ENCODE results near the gene SLC6A6.

SLC6A6 gene

GRCh38 chr3:14536837-14537589, 134.6 kb downstream of the SLC6A6 start:
- no peak overlapping the region for H3K9ac ChIP-seq (ENCODE audit: low read length in 2 of 2)
- peaks cover 3% of the 10 kb centered on the region for H3K4me1 ChIP-seq (ENCODE audit: control insufficient read depth, insufficient read depth, low read length)
- H3K4me3 ChIP-seq (ENCODE audit: low read length in 2 of 2): no peak overlapping the region
- no peak overlapping the region for H3K27ac ChIP-seq (ENCODE audit: low read length)
- H3K36me3 ChIP-seq (ENCODE audit: control insufficient read depth in 2 of 2, insufficient read depth in 2 of 2, low read length in 2 of 2): no peaks in the 10 kb centered on the region
- H3K9me3 ChIP-seq (ENCODE audit: control insufficient read depth in 2 of 2, low read length in 2 of 2): no peaks in the 10 kb centered on the region
- H3K27me3 ChIP-seq (ENCODE audit: control insufficient read depth in 1 of 2, insufficient read depth in 2 of 2, low read length in 2 of 2): peaks cover 9 to 10% of the 10 kb centered on the region in 2 donors

GRCh38 chr3:14537590-14538450, 135.4 kb downstream of the SLC6A6 start:
- Histone ChIP-seq H3K27me3 (ENCODE audit: control insufficient read depth in 1 of 2, insufficient read depth in 2 of 2, low read length in 2 of 2) (peaks cover 7 to 9% of the 10 kb centered on the region in 2 donors), H3K36me3 (ENCODE audit: control insufficient read depth in 2 of 2, insufficient read depth in 2 of 2, low read length in 2 of 2) (no peaks in the 10 kb centered on the region), H3K9ac (ENCODE audit: low read length in 2 of 2) (no peak overlapping the region), H3K27ac (ENCODE audit: low read length) (no peak overlapping the region), H3K4me3 (ENCODE audit: low read length in 2 of 2) (no peak overlapping the region), H3K9me3 (ENCODE audit: control insufficient read depth in 2 of 2, low read length in 2 of 2) (no peaks in the 10 kb centered on the region), H3K4me1 (ENCODE audit: control insufficient read depth, insufficient read depth, low read length) (peaks cover under 1% of the 10 kb centered on the region)

- Histone ChIP-seq H3K9ac (ENCODE audit: low read length in 2 of 2) (no peak overlapping the region), H3K36me3 (ENCODE audit: control insufficient read depth in 2 of 2, insufficient read depth in 2 of 2, low read length in 2 of 2) (no peaks in the 10 kb centered on the region), H3K27ac (ENCODE audit: low read length) (no peak overlapping the region), H3K27me3 (ENCODE audit: control insufficient read depth in 1 of 2, insufficient read depth in 2 of 2, low read length in 2 of 2) (peaks cover 4 to 9% of the 10 kb centered on the region in 2 donors), H3K4me3 (ENCODE audit: low read length in 2 of 2) (no peak overlapping the region), H3K9me3 (ENCODE audit: control insufficient read depth in 2 of 2, low read length in 2 of 2) (no peaks in the 10 kb centered on the region), H3K4me1 (ENCODE audit: control insufficient read depth, insufficient read depth, low read length) (no peaks in the 10 kb centered on the region)
These were observed 136.2 kb downstream of the SLC6A6 start for GRCh38 chr3:14538451-14539088.

Measured in stomach smooth muscle (tissue), 2 donors.